Measurements from ENCODE around the gene NOXA1.

DNA sequence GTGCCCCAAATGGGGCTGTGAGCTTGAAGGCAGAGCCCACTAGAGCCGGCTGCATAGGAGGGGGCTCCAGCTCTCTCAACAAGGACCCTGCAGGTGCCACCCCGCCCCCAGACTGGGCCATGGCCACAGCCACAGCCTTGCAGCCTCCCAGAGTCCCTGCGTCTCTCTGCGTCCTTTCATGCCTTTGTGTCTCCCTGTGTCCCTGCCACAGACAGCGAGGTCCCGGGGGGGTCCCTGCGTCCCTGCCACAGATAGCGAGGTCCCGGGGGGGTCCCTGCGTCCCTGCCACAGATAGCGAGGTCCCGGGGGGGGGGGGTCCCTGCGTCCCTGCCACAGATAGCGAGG, 6.3 kb downstream of the NOXA1 start:
- TF ChIP-seq, protein P1, sequence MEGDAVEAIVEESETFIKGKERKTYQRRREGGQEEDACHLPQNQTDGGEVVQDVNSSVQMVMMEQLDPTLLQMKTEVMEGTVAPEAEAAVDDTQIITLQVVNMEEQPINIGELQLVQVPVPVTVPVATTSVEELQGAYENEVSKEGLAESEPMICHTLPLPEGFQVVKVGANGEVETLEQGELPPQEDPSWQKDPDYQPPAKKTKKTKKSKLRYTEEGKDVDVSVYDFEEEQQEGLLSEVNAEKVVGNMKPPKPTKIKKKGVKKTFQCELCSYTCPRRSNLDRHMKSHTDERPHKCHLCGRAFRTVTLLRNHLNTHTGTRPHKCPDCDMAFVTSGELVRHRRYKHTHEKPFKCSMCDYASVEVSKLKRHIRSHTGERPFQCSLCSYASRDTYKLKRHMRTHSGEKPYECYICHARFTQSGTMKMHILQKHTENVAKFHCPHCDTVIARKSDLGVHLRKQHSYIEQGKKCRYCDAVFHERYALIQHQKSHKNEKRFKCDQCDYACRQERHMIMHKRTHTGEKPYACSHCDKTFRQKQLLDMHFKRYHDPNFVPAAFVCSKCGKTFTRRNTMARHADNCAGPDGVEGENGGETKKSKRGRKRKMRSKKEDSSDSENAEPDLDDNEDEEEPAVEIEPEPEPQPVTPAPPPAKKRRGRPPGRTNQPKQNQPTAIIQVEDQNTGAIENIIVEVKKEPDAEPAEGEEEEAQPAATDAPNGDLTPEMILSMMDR (conservative IDR thresholded peaks at IDR 0.05; ENCODE audit: low read depth, low read length): no peak
- TF ChIP-seq EZH2 (IDR thresholded peaks at IDR 0.05; ENCODE audit: borderline replicate concordance, low read depth, low read length, poor library complexity, severe bottlenecking): no peak
